Neural progenitor cell (in vitro differentiated cells): Measurements from ENCODE around the gene PGAP6. TPM values are rescaled to one million over a fixed set of nuclear protein-coding genes. Genes with fewer than 3 reads are reported as not detected.

Experiments used
- DNase-seq: peaks from one replicate; pipeline ENCODE4 v3.0.0-alpha.2; 2016; ENCODE audit warnings: low spot score
- H2AFZ ChIP-seq: fragments of 200-600 bp; sonication (generic); replicated peaks from 2 replicates; pipeline ENCODE4 v1.6.1; 2016; ENCODE audit warnings: antibody characterized with exemption
- H3F3A ChIP-seq: fragments of 200-600 bp; sonication (generic); 2 replicates; pipeline ENCODE4 v1.6.1; 2016; ENCODE audit warnings: antibody characterized with exemption, low read depth
- H3K27ac ChIP-seq: fragments of 200-600 bp; sonication (generic); 2 replicates; pipeline ENCODE4 v1.5.1; 2016; ENCODE audit warnings: mild to moderate bottlenecking
- H3K27me3 ChIP-seq: fragments of 200-600 bp; sonication (generic); 2 replicates; pipeline ENCODE4 v1.6.1; 2016; ENCODE audit warnings: mild to moderate bottlenecking, moderate library complexity
- H3K36me3 ChIP-seq: fragments of 200-600 bp; sonication (generic); 2 replicates; pipeline ENCODE4 v1.5.1; 2016
- H3K4me1 ChIP-seq: fragments of 200-600 bp; sonication (generic); 2 replicates; pipeline ENCODE4 v1.6.1; 2016; ENCODE audit warnings: mixed run types
- H3K4me2 ChIP-seq: fragments of 200-600 bp; sonication (generic); 2 replicates; pipeline ENCODE4 v1.6.1; 2016
- H3K4me3 ChIP-seq: fragments of 200-600 bp; sonication (generic); 2 replicates; pipeline ENCODE4 v1.5.1; 2016
- H3K79me2 ChIP-seq: fragments of 200-600 bp; sonication (generic); 2 replicates; pipeline ENCODE4 v1.6.1; 2016; ENCODE audit warnings: low read depth
- H3K9ac ChIP-seq: fragments of 200-600 bp; sonication (generic); 2 replicates; pipeline ENCODE4 v1.6.1; 2016
- H3K9me3 ChIP-seq: fragments of 200-600 bp; sonication (generic); 2 replicates; pipeline ENCODE4 v1.5.1; 2016; ENCODE audit warnings: low read depth
- H4K20me1 ChIP-seq: fragments of 200-600 bp; sonication (generic); 2 replicates; pipeline ENCODE4 v1.6.1; 2016; ENCODE audit warnings: low read depth
- H3K27ac Mint-ChIP-seq: 3 replicates; pipeline ENCODE4 v1.8.0; 2021; ENCODE audit warnings: mixed read lengths
- H3K27me3 Mint-ChIP-seq: 2 replicates; pipeline ENCODE4 v1.8.0; 2022; ENCODE audit warnings: low read depth, mild to moderate bottlenecking, inconsistent platforms, moderate library complexity, mixed read lengths; ENCODE audit not compliant: insufficient read depth
- H3K36me3 Mint-ChIP-seq: 3 replicates; pipeline ENCODE4 v1.8.0; 2021; ENCODE audit warnings: mixed read lengths
- H3K4me1 Mint-ChIP-seq: 3 replicates; pipeline ENCODE4 v1.8.0; 2021; ENCODE audit warnings: mixed read lengths
- H3K4me3 Mint-ChIP-seq: 3 replicates; pipeline ENCODE4 v1.8.0; 2021; ENCODE audit warnings: mild to moderate bottlenecking, moderate library complexity, mixed read lengths
- H3K9me3 Mint-ChIP-seq: 3 replicates; pipeline ENCODE4 v1.8.0; 2020; ENCODE audit warnings: mixed read lengths
- CTCF ChIP-seq: fragments of 200-600 bp; sonication (generic); IDR thresholded peaks from 2 replicates; pipeline ENCODE4 v1.5.1; 2017; ENCODE audit warnings: antibody characterized with exemption, mild to moderate bottlenecking
- EZH2 ChIP-seq: fragments of 200-600 bp; sonication (generic); IDR thresholded peaks from 2 replicates; pipeline ENCODE4 v1.6.1; 2017; ENCODE audit warnings: antibody characterized with exemption, mild to moderate bottlenecking, moderate library complexity
- EZH2phosphoT487 ChIP-seq: fragments of 200-600 bp; sonication (generic); IDR thresholded peaks from 2 replicates; pipeline ENCODE4 v1.6.1; 2017; ENCODE audit warnings: antibody characterized with exemption
- total RNA-seq: library from RNA; depleted of rRNA; stranded (reverse); fragments of >200 nt; gene quantifications from 2 replicates; pipeline ENCODE4 v1.2.3, GENCODE V29; 2015; ENCODE audit warnings: low replicate concordance

PGAP6 gene
- total RNA-seq, 1 donor from 2014 or later: 16.7 TPM

GRCh38 chr16:407253-407652, 25.5 kb upstream of the PGAP6 start:
- Histone ChIP-seq H3K36me3 (no peaks in the 10 kb centered on the region), H3K4me2 (no peak overlapping the region), H3K79me2 (peaks cover 6% of the 10 kb centered on the region), H3K9ac (no peak overlapping the region), H3K4me3 (no peak overlapping the region), H4K20me1 (no peaks in the 10 kb centered on the region), H3K9me3 (no peaks in the 10 kb centered on the region), H2AFZ (no peak overlapping the region), H3F3A (peaks cover 12% of the 10 kb centered on the region), H3K27ac (no peak overlapping the region), H3K4me1 (no peaks in the 10 kb centered on the region), H3K27me3 (no peaks in the 10 kb centered on the region)
- H3K27me3 Mint-ChIP-seq: no peaks in the 10 kb centered on the region
- H3K27ac Mint-ChIP-seq: no peak overlapping the region
- H3K9me3 Mint-ChIP-seq: no peaks in the 10 kb centered on the region
- TF ChIP-seq EZH2phosphoT487: no peak
- no peaks in the 10 kb centered on the region for H3K36me3 Mint-ChIP-seq
- no peaks in the 10 kb centered on the region for H3K4me1 Mint-ChIP-seq
- no peak overlapping the region for H3K4me3 Mint-ChIP-seq
- DNase-seq: no peak

GRCh38 chr16:405548-406506, 24.0 kb upstream of the PGAP6 start:
- DNase-seq: no peak

GRCh38 chr16:404971-405486, 23.3 kb upstream of the PGAP6 start:
- peaks cover 6% of the 10 kb centered on the region for H3K79me2 ChIP-seq
- H3K27ac ChIP-seq: no peak overlapping the region
- Mint-ChIP-seq H3K4me3 (no peak overlapping the region), H3K27ac (no peak overlapping the region), H3K9me3 (no peaks in the 10 kb centered on the region), H3K36me3 (peaks cover 2% of the 10 kb centered on the region), H3K27me3 (no peaks in the 10 kb centered on the region), H3K4me1 (peaks cover 7% of the 10 kb centered on the region)
- peaks cover 31% of the 10 kb centered on the region for H3F3A ChIP-seq
- no peak overlapping the region for H3K4me2 ChIP-seq
- no peak overlapping the region for H2AFZ ChIP-seq
- no peak overlapping the region for H3K9ac ChIP-seq
- no peak for DNase-seq
- H3K36me3 ChIP-seq: no peaks in the 10 kb centered on the region
- no peaks in the 10 kb centered on the region for H3K4me1 ChIP-seq
- no peaks in the 10 kb centered on the region for H3K27me3 ChIP-seq
- H3K4me3 ChIP-seq: no peak overlapping the region
- no peak for TF ChIP-seq EZH2
- no peak for TF ChIP-seq CTCF
- no peak for TF ChIP-seq EZH2phosphoT487
- H4K20me1 ChIP-seq: peaks cover 7% of the 10 kb centered on the region
- no peaks in the 10 kb centered on the region for H3K9me3 ChIP-seq

More at GRCh38 chr16:405548-406506, 24.0 kb upstream of the PGAP6 start:
- H4K20me1 ChIP-seq: peaks cover under 1% of the 10 kb centered on the region
- TF ChIP-seq EZH2phosphoT487 (no peak), EZH2 (no peak), CTCF (no peak)
- H3K4me3 Mint-ChIP-seq: no peak overlapping the region
- H3K27ac Mint-ChIP-seq: no peak overlapping the region
- peaks cover 6% of the 10 kb centered on the region for H3K79me2 ChIP-seq
- H3K27me3 Mint-ChIP-seq: no peaks in the 10 kb centered on the region
- peaks cover 23% of the 10 kb centered on the region for H3F3A ChIP-seq
- no peaks in the 10 kb centered on the region for H3K27me3 ChIP-seq
- no peak overlapping the region for H3K9ac ChIP-seq
- no peaks in the 10 kb centered on the region for H3K9me3 ChIP-seq
- H3K9me3 Mint-ChIP-seq: no peaks in the 10 kb centered on the region
- no peaks in the 10 kb centered on the region for H3K36me3 Mint-ChIP-seq
- no peak overlapping the region for H3K4me2 ChIP-seq
- H3K36me3 ChIP-seq: no peaks in the 10 kb centered on the region
- H3K4me3 ChIP-seq: no peak overlapping the region
- no peak overlapping the region for H3K27ac ChIP-seq
- no peaks in the 10 kb centered on the region for H3K4me1 Mint-ChIP-seq
- no peaks in the 10 kb centered on the region for H3K4me1 ChIP-seq
- no peak overlapping the region for H2AFZ ChIP-seq
